Spleen (tissue), 7 donors: ENCODE measurements around the gene STK26.

Experiments
- CTCF ChIP-seq, 11 experiments: fragments of 200-600 bp in 7 of 11; fragments of 450-650 bp in 4 of 11; sonication (generic) in 4 of 11; IDR thresholded peaks in 8 of 11; conservative IDR thresholded peaks in 3 of 11; 1 replicate in 7 of 11; 2 replicates in 4 of 11; pipeline versions ENCODE4 v1.4.0 to v1.8.0; 2016 to 2021; ENCODE audit warnings: antibody characterized with exemption in 11 of 11, inconsistent platforms in 4 of 11, mild to moderate bottlenecking in 1 of 11
- POLR2A ChIP-seq, 3 donors: fragments of 450-650 bp; IDR thresholded peaks; one replicate each; pipeline ENCODE4 v1.5.1; 2017; ENCODE audit warnings: antibody characterized with exemption in 3 of 3, mild to moderate bottlenecking in 1 of 3
- POLR2AphosphoS5 ChIP-seq, 3 donors: sonication (generic); formaldehyde crosslinking; IDR thresholded peaks; one replicate each; pipeline ENCODE4 v1.5.1; 2017; ENCODE audit warnings: antibody characterized with exemption in 3 of 3
- donor health status: DM: no; HTN: no; CAD: no; lungs with moderate emphysema.
- donor health status: DM: no; HTN: no; CAD: no.
- donor health status: DM: no; HTN: no; CAD: no.

GRCh38 chrX:132031867-132032266 is 8.8 kb downstream of the STK26 start:
- no peak for TF ChIP-seq CTCF (IDR thresholded peaks at IDR 0.05 in 8 of 11, conservative IDR thresholded peaks at IDR 0.05 in 3 of 11)
- no peak for TF ChIP-seq POLR2A (IDR thresholded peaks at IDR 0.05)
- TF ChIP-seq POLR2AphosphoS5 (IDR thresholded peaks at IDR 0.05), result no peak
